Activated naive CD4-positive, alpha-beta T cell treated with anti-CD3 and anti-CD28 coated beads, Interleukin-2, amount 50 U/mL, for 16 hours (primary cell): ENCODE data around the gene ZDHHC4.
"Not testable (repeated sequence)": the region's sequence is repeated elsewhere in the genome, so short reads cannot be mapped to it uniquely, and the experiment has no call there.

Source experiments
- DNase-seq: peaks from one replicate; pipeline ENCODE4 v3.0.0-alpha.2; 2020

The ZDHHC4 gene

DNA sequence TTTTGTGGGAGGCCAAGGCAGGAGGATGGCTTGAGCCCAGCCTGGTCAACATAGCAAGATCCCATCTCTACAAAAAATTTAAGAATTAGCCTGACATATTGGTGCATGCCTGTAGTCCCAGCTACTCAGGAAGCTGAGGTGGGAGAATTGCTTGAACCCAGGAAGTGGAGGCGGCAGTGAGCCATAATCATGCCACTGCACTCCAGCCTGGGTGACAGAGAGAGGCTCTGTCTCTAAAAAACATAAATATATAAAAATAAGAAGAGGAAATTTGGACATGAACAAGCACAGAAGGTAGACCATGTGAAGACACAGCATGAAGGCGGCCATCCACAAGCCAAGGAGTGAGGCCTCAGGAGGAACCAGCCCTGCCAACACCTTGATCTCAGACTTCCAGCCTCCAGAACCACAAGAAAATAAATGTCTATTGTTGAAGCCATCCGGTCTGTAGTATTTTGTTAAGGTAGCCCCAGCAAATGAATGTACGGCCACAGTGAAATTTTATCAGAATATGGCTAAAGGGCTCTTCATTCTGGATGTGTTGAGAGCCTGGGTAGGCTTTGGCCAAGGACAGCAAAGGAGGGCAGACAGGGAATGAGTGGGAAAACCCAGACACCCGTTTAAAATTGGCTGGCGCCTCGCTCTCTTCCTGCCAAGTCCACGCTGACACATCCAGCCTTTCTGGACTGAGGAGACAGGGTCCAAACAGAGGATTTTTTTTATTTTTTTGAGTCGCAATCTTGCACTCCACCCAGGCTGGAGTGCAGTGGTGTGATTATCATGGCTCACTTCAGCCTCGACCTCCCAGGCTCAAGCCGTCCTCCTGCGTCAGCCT lies 13.1 kb upstream of the ZDHHC4 start:
- no peak for DNase-seq

DNA sequence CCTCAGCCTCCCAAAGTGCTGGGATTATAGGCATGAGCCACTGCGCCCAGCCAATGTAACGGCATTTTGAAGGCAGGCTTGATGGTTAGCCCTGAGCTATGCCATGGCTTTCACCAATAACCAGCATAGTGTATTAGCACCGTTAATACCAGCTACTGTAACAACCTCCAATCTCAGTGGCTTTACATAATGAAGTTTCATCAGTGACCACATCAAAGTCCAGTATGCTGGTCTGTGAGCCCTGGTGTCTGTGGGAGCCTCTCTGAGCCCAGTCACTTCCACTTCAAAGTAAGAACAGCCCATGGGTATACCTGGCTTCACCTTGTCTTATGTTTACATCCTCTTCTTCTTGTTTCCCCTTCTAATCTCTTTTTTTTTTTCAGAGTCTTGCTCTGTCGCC lies 11.6 kb upstream of the ZDHHC4 start:
- no peak for DNase-seq

DNA sequence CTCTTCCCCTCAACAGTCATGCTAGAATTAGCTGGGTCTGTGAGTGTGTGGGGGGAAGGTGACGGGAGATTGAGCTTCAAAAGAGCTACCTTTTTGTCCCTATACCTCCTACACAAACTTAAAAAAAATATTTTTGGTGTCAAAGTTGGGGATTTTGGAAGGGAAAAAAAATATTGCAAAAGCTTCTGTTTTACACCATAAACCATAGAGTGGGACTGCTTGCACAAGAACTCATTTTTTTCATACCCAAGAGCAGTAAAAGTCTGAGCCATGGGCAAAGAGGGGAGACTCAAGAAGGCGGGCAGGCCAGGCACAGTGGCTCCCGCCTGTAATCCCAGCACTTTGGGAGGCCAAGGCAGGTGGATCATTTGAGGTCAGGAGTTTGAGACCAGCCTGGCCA lies 9.4 kb upstream of the ZDHHC4 start:
- DNase-seq = no peak

DNA sequence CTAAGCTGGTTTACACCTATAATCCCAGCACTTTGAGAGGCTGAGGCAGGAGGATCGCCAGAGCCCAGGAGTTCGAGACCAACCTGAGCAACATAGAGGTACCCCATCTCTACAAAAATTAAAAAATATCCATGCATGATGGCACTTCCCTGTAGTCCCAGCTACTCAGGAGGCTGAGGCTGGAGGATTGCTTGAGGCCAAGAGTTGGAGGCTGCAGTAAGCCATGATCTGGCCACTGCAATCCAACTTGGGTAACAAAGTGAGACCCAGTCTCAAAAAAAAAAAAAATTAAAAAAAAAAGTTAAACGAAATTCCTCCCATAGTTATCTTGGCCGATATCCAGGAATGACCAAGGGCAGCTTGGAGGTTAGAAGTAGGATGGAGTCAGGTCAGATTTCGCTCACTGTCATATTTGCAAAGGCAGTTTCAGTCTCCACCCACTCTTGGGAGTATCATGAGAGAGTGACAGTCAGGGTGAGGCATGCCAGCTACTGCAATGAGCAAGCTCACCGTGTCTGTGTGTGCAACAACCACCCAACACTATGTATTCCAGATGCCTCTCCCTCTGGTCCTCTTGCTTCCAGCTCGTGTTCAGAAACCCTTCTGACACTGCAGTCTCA lies 6.0 kb upstream of the ZDHHC4 start:
- DNase-seq = no peak

DNA sequence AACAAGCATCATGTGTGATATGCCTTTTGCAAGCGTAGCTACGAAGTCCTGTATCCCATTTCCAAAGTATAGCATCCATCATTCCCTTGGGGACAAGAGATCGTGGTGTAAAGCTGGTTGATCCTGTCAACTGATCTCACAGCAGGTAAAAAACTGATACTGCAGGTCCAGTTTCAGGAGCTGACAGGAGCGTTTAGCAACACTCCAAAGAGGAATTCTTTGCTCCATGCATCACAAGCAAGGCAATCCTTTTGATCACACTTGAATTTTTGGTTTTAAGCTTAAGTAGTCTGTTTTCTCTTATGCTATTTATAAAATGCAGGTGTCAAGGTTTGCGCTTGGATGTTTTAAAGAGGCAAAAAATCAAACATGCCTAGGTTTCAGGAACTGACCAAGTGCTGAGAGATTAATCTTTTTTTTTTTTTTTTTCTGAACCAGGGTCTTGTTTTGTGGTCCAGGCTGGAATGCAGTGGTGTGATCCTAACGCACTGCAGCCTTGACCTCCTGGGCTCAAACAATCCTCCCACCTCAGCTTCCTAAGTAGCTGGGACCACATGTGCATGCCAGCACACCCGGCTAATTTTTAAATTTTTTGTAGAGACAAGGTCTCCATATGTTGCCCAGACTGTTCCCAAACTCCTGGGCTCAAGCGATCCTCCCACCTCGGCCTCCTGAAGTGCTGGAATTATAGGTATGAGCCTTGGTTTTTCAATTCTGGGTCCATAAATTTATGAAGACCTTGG lies 1.8 kb upstream of the ZDHHC4 start:
- DNase-seq = no peak

DNA sequence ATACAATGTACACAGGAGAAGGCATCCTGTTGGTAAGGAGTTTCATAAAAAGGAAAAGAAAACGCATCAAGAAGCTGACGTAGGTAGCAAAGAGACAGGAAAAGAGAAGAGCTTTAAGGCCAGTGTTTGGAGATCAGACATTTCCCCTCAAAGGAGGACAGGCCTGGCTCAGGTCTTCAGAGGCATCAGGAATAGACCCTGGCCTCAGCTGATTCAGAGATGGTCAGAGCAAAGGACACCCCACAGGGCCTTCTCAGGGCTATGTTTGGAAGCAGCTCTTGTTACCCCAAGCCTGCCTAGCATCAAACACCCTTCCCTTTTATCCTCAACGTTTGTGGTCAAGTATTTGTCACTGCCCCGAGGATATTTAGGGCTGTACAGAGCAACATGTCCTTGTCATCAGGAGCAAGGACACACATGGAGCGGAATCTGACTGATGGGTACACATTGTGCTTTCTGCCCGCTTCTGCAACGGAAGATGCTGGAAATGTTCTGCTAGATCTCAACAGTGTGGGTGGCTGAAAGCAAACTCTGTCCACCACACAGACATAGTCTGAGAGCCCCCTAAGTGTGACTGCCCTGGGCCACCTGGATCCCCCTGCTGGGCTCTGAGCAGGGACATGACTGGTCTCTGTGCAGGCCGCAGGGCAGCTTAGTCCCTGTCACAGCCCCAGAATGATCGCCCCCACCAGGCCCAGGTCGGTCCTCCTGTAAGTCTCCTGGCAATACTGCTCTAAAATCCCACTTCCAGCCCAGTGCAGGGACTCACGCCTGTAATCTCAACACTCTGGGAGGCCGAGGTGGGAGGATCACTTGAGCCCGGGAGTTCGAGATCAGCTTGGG lies 1.0 kb upstream of the ZDHHC4 start:
- no peak for DNase-seq

DNA sequence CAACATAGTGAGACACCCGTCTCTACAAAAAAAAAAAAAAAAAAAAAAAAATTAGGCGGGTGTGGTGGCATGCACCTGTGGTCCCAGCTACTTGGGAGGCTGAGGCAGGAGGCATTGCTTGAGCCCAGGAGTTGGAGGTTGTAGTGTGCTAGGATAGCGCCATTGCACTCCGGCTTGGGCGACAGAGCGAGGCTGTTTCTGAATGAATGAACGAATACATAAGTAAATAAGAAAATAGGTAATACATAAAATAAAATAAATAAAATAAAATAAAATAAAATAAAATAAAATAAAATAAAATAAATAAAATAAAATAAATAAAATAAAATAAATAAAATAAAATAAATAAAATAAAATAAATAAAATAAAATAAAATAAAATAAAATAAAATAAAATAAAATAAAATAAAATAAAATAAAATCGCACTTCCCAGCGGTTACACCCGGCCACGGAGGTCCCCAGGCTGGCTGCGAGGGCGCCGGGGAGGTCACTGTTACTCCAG lies 336 bp upstream of the ZDHHC4 start:
- not testable (repeated sequence) for DNase-seq

DNA sequence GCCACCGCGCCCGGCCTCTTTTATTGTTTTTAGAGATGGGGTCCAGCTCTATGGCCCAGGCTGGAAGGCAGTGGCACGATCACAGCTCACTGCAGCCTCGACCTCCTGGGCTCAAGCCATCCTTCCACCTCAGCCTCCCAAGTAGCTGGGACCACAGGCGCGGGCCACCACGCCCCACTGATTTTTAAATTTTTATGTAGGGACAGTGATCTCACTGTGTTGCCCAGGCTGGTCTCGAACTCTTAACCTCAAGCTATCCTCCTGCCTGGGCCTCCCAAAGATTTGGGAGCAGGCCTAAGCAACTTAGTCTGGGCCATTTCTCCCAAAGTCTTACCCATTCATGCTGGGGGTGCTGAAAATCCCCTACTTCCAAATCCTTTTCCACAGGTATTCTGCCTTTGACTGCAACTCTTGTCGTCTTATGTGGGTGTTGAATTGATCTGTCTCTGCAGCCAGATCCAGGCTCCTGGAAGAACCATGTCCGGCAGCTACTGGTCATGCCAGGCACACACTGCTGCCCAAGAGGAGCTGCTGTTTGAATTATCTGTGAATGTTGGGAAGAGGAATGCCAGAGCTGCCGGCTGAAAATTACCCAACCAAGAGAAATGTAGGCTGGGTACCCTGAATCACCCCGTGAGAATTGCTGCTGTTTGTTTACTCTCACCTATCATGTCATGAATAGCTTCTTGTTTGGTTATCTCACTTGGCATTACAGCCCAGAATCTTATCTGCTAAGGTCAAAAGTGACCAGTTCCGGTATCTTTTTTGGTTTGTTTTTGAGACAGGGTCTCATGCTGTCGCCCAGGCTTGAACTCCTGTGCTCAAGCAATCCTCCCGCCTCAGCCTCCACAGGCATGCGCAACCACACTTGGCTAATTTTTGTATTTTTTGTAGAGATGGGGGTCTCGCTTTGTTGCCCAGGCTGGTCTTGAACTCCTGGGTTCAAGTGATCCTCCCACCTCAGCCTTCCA lies 1.1 kb downstream of the ZDHHC4 start:
- DNase-seq = no peak

DNA sequence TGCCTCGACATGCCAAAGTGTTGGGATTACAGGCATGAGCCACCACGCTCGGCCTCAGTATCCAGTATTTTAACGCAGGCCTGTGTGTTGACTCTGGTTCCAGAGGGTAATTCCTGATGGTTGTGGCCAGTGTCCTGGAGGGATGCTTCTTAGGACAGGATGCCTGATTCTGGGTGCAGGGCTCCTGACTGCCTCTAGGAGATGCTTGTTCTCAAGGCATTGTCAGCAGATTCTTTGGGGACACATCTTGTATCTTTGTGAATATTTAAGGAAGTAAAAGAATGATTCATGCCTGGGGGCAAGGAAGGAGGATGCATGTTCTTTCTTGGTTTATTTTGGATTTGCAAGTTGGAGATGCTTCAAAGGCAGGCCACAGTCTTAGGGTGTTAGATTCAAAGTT lies 2.2 kb downstream of the ZDHHC4 start:
- DNase-seq = no peak

DNA sequence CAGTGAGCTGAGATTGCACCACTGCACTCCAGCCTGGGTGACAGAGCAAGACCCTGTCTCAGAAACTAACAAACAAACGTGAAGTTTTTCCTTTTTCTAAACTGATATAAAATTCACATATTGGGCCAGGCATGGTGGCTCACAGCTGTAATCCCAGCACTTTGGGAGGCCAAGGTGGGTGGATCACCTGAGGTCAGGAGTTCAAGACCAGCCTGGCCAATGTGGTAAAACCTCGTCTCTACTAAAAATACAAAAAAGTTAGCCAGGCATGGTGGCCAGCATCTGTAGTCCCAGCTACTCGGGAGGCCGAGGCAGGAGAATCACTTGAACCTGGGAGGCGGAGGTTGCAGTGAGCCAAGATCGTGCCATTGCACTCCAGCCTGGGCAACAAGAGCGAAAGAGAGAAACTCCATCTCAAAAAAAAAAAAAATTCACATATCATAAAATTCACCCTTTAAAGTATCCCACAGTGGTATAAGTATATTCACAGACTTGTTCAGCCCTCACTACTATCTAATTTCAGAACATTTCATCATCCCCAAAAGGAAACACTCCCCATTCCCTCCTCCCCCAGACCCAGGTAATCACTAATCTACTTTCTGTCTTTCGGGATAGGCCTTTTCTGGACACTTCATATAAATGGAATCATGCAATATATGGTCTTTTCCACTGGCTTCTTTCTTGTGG lies 8.6 kb downstream of the ZDHHC4 start:
- not testable (repeated sequence) for DNase-seq

DNA sequence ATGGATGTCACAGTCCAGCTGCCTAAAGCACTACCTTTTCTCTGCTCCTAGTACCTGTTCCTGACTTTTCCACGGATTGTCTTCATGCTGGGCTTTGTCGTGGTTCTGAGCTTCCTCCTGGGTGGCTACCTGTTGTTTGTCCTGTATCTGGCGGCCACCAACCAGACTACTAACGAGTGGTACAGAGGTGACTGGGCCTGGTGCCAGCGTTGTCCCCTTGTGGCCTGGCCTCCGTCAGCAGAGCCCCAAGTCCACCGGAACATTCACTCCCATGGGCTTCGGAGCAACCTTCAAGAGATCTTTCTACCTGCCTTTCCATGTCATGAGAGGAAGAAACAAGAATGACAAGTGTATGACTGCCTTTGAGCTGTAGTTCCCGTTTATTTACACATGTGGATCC lies 11.3 kb downstream of the ZDHHC4 start:
- DNase-seq = no peak

DNA sequence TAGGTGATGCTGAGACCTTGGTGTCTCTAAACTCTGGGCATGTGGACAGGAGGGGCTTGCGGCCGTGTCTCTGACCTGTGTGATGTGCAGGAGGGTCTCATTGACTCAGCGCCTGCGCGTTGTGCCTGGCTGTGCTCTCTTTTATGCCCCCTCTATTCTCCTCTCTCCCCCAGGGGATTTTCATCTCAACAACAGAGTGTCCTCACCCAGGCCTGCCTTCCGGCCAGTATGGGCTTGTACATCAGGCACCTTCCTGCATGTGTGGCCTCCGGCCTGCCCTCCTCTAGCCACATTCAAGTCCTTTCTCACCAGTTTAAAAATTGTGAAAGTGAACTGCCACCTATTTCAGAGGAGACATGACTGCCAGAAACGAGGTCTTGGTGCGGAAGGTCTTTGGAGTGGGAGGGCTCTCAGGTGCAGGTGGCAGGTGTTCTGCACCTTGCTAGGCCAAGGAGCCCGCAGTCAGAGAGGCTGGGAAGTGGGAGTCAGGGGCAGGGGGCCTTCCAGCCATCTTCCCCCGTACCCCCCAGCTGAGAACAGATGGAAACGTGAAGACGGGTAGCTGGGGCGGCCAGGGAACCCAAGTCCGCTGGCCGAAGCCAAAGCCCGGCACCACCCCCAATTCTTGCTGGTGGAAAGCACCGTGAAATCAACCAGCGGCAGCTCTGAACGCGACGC lies 12.0 kb downstream of the ZDHHC4 start:
- DNase-seq = no peak

DNA sequence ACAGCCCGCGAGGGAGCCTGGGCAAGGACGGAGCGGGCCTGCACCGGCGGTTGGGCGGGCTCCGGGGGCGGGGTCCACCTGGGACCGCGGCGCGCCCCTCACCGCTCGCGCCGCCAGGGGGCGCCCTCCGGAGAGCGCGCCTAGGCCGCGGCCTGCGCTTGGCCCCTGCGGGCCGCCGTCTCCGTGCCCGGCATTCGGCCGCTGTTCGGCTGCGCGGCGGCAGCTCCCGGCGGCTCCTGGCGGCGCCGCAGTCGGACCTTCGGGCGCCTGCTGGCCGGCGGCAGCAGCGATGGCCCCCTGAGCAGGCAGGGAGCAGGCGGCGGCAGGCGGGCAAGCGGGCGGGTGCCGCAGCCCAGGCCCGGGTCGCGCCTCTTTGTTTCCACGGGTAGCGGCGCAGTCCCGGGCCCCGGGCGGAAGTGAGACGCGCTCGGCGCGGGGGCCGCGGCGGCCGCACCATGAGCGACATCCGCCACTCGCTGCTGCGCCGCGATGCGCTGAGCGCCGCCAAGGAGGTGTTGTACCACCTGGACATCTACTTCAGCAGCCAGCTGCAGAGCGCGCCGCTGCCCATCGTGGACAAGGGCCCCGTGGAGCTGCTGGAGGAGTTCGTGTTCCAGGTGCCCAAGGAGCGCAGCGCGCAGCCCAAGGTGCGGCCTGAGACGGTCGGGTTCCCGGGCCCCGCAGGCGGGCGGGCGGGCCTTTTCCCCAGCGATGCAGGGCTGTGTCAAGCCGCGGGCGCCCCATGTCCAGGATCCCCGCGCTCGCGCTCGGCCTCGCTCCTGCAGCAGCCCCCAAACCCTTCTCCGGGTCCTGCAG lies 12.8 kb downstream of the ZDHHC4 start, which contains the start of gene INTS15:
Gene INTS15, plus strand, starts transcription at position 193 of the 816 bp plus-strand sequence. Its CDS starts 263 bp downstream, at position 456.
- DNase-seq = peak; percentile 83

DNA sequence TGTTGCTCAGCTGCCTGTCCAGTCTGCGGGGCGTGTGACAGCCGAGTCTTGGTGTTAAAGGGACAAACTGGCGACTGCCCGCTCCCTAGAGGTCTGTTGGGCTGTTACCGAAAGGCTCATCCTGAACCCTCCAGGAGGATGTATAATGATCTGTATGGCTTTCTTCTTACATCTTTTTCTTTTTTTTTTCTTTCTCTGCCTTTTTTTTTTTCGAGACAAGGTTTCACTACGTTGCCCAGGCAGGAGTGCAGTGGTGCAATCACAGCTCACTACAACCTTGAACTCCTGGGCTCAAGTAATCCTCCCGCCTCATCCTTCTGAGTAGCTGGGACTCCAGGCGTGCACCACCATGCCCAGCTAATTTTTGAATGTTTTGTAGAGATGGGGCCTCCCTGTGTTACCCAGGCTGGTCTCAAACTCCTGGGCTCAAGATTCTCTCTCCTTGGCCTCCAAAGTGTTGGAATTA lies 13.4 kb downstream of the ZDHHC4 start:
- DNase-seq = no peak

DNA sequence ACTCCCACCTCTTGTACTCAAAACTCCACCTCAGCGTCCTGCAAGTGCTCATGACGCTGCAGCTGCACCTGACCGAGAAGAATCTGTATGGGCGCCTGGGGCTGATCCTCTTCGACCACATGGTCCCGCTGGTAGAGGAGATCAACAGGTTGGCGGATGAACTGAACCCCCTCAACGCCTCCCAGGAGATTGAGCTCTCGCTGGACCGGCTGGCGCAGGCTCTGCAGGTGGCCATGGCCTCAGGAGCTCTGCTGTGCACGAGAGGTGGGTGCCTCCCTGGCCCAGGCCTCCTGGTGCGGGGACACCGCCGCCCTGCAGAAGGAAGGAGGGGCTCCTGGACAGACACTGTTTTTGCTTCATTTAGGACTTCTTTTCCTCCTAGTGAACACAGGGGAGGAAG lies 22.8 kb downstream of the ZDHHC4 start:
- DNase-seq = no peak

DNA sequence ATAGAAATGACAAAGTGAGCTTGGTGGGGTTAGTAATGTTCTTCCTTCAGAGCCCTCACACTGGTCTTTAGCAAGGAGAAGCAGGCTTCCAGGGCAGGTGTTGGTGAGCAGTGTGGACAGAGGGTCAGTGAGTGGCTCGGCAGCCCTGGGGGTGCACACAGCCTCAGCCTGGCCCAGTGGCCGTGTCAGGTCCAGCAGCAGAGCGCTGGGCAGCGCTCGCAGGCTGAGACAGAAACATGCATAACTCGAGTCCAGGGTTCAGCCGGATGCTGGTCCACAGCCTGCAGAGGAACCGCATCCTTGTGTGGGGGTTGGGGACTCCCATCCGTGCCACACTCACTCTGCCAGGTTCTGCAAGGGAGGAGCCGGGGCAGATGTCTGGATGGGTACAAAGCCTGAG lies 27.2 kb downstream of the ZDHHC4 start:
- DNase-seq = no peak

DNA sequence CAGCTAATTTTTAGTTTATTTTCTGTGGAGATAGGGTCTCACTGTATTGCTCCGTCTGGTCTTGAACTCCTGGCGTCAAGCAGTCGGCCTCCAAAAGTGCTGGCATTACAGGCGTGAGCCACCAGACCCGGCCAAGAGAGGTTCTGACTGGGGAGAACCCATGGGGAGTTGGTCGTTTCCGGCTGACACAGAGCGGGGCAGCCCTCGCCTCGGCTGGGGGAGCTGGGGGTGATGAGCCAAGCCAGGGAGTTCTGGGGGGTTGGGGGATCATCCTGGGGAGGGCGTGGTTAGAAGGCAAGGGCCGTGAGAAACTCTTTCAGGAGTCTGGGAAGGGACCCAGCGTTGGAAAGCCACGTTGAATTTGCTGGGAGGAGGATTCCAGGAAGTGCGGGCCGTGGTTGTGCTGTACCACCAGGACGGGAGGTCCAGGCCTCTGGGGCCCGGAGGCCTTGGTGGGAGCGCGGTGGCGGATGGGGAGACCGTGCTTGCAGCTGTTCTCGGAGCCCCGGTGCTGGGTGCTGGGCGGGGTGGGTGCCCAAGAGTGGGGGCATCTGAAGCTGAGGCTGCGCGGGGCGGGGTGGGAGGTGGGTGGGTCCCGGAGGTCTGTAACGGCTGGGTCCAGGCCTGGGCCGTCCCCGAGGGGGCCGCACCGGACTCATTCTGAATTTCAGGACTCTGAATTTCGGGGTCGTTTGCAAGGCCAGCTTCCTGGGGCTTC lies 29.8 kb downstream of the ZDHHC4 start:
- no peak for DNase-seq

DNA sequence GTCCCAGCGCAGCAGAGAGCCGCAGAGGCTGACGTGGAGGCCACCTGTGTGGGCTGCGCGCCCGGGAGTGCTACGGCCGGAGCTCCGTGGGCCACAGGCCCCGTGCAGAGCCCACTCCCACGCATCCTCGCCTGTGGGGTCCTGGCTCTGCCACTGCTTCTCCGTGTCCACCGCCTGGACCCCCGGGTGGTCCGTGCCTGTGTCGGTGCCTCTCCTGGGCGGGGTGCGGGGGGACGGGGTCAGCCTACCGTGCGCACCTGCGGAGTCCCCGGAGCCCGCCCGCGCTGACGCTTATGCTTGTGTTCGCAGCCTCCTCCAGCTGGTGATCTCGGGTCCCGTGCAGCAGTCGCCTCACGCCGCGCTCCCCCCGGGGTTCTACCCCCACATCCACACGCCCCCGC lies 30.4 kb downstream of the ZDHHC4 start:
- DNase-seq = no peak
